ENCODE results near the gene TLR6.
"Not testable (repeated sequence)": the region's sequence is repeated elsewhere in the genome, so short reads cannot be mapped to it uniquely, and the experiment has no call there.

TLR6 gene

DNA sequence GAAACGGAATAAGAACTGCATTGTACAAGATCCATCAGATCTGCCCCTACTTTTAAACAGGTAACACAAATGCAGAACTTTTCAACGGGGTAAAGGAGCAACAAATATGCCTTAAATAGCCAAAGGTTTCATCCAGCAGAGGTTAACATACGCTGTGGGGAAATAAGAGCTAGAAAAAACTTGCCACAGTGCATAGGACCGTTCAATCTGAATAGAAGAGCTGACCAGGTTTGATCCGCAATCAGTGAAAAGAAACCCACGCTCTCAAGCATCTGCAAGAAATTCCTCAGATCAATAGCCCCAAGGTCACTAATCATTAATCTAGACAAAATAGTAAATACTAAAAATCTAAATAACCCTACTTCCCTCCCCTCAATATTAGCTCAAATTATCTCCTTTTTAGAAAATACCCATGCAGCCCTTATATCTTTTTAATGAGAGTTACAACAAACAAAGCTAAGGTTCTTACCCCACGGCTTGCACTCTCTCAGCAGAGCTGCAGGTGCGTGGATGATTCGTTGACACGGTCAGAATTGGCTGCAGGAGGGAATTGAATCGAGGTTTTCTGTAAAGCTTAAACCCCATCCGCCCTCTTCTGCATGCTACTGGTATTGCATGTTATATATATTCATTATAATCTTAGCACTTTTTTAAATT is 74.0 kb downstream of the TLR6 start, which contains the start of gene TLR10:
TLR10 (minus strand) TSS at position 539 of the 657 bp plus-strand sequence. CDS start 7,400 bp downstream, outside the sequence.
- Mint-ChIP-seq H3K27me3 (no peaks in the 10 kb centered on the region), H3K27ac (no peak within 1 kb of the TSS), H3K9me3 (peaks cover 1% of the 10 kb centered on the region), H3K4me1 (peaks cover 8% of the 10 kb centered on the region), H3K4me3 (no peak within 1 kb of the TSS), H3K36me3 (peaks cover 1% of the 10 kb centered on the region)
- CTCF ChIA-PET, result interaction anchor here (0.8 to 6.1 kb wide), 22 partner anchors 9 to 603 kb away, joined by 3 to 89 read pairs (median 4); partner anchors contain the start of gene TLR1
- DNase-seq, result peak; percentile 49

GRCh38 chr4:38781854-38782261 is 74.8 kb downstream of the TLR6 start:
- Mint-ChIP-seq H3K36me3 (peaks cover 4% of the 10 kb centered on the region), H3K4me3 (no peak overlapping the region), H3K27me3 (no peaks in the 10 kb centered on the region), H3K9me3 (peaks cover 5% of the 10 kb centered on the region), H3K27ac (no peak overlapping the region), H3K4me1 (peaks cover 8% of the 10 kb centered on the region)
- CTCF ChIA-PET, result interaction anchor here (1.1 to 6.1 kb wide), 14 partner anchors 9 to 602 kb away, joined by 3 to 89 read pairs (median 8); partner anchors contain the start of gene TLR1
- DNase-seq, result no peak

- DNase-seq, result no peak
- Mint-ChIP-seq H3K4me3 (no peak overlapping the region), H3K27ac (no peak overlapping the region), H3K27me3 (no peaks in the 10 kb centered on the region), H3K4me1 (peaks cover 8% of the 10 kb centered on the region), H3K9me3 (peaks cover 4% of the 10 kb centered on the region), H3K36me3 (peaks cover 3% of the 10 kb centered on the region)
- CTCF ChIA-PET, result interaction anchor here (1.9 to 6.1 kb wide), 5 partner anchors 10 to 601 kb away, joined by 11 to 89 read pairs (median 37); partner anchors contain the start of gene TLR1
Measured at GRCh38 chr4:38780833-38781484, 75.7 kb downstream of the TLR6 start.

DNA sequence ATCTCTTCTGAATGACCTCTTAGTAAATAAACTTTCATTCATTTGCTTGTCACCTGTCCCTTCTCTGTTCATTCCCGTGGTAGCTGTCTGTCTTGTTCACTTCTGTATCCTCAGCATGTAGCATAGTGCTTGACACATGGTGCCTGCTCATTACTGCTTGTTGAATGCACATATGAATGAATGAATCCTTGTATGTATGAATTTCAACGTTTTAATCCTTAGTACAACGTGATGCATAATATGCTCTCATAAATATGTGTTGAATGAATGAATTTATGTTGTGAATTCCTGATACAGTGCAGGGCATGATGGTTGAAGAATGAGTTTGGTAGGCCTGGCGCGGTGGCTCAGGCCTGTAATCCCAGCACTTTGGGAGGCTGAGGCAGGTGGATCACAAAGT is 76.8 kb downstream of the TLR6 start:
- Mint-ChIP-seq H3K4me1 (peaks cover 8% of the 10 kb centered on the region), H3K27me3 (peaks cover 5% of the 10 kb centered on the region), H3K27ac (no peak overlapping the region), H3K36me3 (peaks cover 3% of the 10 kb centered on the region), H3K4me3 (no peak overlapping the region), H3K9me3 (peaks cover 4% of the 10 kb centered on the region)
- CTCF ChIA-PET, result interaction anchor here (4.2 to 4.9 kb wide), 2 partner anchors 9 to 20 kb away, joined by 37 to 89 read pairs; no protein-coding TSS in a partner anchor
- DNase-seq, result no peak

DNA sequence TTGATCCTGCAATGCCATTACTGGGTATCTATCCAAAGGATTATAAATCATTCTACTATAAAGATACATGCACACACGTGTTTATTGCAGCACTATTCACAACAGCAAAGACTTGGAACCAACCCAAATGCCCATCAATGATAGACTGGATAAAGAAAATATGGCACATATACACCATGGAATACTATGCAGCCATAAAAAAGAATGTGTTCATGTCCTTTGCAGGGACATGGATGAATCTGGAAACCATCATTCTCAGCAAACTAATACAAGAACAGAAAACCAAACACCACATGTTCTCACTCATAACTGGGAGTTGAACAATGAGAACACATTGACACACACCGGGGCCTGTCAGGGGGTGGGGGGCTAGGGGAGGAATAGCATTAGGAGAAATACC is 78.7 kb downstream of the TLR6 start:
- H3K27me3 Mint-ChIP-seq, DNase-seq, H3K36me3 Mint-ChIP-seq, H3K9me3 Mint-ChIP-seq, H3K27ac Mint-ChIP-seq, H3K4me3 Mint-ChIP-seq, H3K4me1 Mint-ChIP-seq, CTCF ChIA-PET: not testable (repeated sequence)

DNA sequence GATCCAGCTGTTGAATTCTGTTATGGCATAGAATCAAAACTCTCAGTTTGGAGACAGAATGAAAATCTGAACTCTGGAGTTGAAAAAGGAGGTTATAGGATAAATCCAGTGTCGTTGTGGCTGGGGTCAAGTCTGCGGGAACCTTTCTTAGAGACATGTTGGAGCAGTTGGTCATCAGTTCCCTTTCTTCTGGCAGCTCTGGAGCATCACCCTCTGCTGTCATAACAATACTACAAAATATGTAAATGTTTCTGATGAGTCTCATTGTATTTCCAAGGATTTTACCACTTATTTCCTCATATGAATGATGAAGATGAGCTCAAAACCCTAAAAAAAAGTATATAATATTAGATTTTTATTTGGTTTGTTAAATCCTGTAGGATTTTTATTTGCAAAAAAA is 81.3 kb downstream of the TLR6 start:
- Mint-ChIP-seq H3K4me1 (no peaks in the 10 kb centered on the region), H3K4me3 (no peak overlapping the region), H3K9me3 (peaks cover 9% of the 10 kb centered on the region), H3K27me3 (peaks cover 14% of the 10 kb centered on the region), H3K36me3 (peaks cover 3% of the 10 kb centered on the region), H3K27ac (no peak overlapping the region)
- no peak for DNase-seq
- CTCF ChIA-PET, result interaction anchor here (2.2 kb wide), 1 partner anchor 15 kb away, joined by 9 read pairs; no protein-coding TSS in a partner anchor

DNA sequence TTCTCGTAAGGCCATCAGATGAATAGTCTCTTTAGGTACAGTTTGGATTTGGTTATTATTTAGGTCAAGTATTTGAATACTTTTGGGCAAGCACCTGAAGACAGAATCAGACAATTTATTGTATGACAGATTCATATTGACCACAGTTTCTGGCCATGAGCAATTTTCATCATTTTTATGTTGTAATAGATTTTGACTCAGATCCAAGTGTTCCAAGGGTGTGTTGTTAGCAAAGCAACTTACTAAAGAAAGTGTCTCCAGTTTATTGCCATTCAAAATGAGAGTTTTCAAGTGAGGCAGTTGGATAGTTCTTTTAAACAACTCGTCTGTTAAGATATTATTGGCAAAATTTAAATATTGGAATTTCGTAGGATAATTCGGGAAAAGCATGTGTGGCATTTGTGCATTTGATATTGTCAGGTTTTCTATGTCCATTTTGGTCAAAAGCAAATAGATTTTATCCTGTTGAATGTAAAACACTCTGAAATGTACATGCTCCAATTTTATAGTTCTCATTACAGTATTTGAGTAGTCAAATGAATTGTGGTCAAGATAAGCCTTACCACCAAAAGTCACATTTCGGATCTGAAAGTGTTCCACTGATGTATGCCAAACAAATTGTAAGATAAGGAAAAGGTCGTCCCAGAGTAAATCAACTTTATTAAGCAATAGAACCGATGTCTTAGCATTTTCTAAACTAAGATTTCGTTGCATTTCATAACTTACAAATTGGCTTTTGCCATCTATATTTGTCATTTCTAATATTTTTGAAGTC is 82.2 kb downstream of the TLR6 start:
- peaks cover 9% of the 10 kb centered on the region for H3K9me3 Mint-ChIP-seq
- no peak for DNase-seq
- H3K4me1 Mint-ChIP-seq, result no peaks in the 10 kb centered on the region
- no peak overlapping the region for H3K4me3 Mint-ChIP-seq
- H3K27ac Mint-ChIP-seq, result no peak overlapping the region
- CTCF ChIA-PET, result interaction anchor here (2.2 to 6.1 kb wide), 2 partner anchors 7 to 14 kb away, joined by 9 to 37 read pairs; partner anchors contain the start of gene TLR10
- H3K27me3 Mint-ChIP-seq, result peaks cover 17% of the 10 kb centered on the region
- peaks cover 3% of the 10 kb centered on the region for H3K36me3 Mint-ChIP-seq
